Smooth muscle cell (in vitro differentiated cells): ENCODE data around the gene IL32. TPM values are rescaled to one million over a fixed set of nuclear protein-coding genes. Genes with fewer than 3 reads are reported as not detected.
"Not testable (repeated sequence)": the region's sequence is repeated elsewhere in the genome, so short reads cannot be mapped to it uniquely, and the experiment has no call there.

Experiments used
- DNase-seq: peaks from one replicate; lab custom pipeline; 2025; ENCODE audit not compliant: unreplicated experiment; lab: John Stamatoyannopoulos, UW
- H2AFZ ChIP-seq: fragments of 200-600 bp; sonication (generic); 2 replicates; pipeline ENCODE4 v1.6.0; 2016; ENCODE audit warnings: antibody characterized with exemption, low read depth, mild to moderate bottlenecking
- H3F3A ChIP-seq: fragments of 200-600 bp; sonication (generic); 2 replicates; pipeline ENCODE4 v1.6.0; 2017; ENCODE audit warnings: antibody characterized with exemption, low read depth
- H3K27ac ChIP-seq: fragments of 200-600 bp; sonication (generic); 2 replicates; pipeline ENCODE4 v1.5.1; 2016; ENCODE audit warnings: low read depth, mild to moderate bottlenecking
- H3K27me3 ChIP-seq: fragments of 200-600 bp; sonication (generic); 2 replicates; pipeline ENCODE4 v1.6.1; 2016; ENCODE audit warnings: low read depth, mild to moderate bottlenecking
- H3K36me3 ChIP-seq: fragments of 200-600 bp; sonication (generic); 2 replicates; pipeline ENCODE4 v1.5.1; 2016; ENCODE audit warnings: low read depth
- H3K4me1 ChIP-seq: fragments of 200-600 bp; sonication (generic); 2 replicates; pipeline ENCODE4 v1.5.1; 2016; ENCODE audit warnings: low read depth
- H3K4me2 ChIP-seq: fragments of 200-600 bp; sonication (generic); 2 replicates; pipeline ENCODE4 v1.6.0; 2016; ENCODE audit warnings: mild to moderate bottlenecking
- H3K4me3 ChIP-seq: fragments of 200-600 bp; sonication (generic); 2 replicates; pipeline ENCODE4 v1.5.1; 2016; ENCODE audit warnings: mild to moderate bottlenecking
- H3K79me2 ChIP-seq: fragments of 200-600 bp; sonication (generic); 2 replicates; pipeline ENCODE4 v1.6.0; 2016; ENCODE audit warnings: low read depth, mild to moderate bottlenecking
- H3K9ac ChIP-seq: fragments of 200-600 bp; sonication (generic); 2 replicates; pipeline ENCODE4 v1.6.0; 2016; ENCODE audit warnings: low read depth
- H3K9me3 ChIP-seq: fragments of 200-600 bp; sonication (generic); replicated peaks from 2 replicates; pipeline ENCODE4 v1.5.1; 2016; ENCODE audit warnings: low read depth
- H4K20me1 ChIP-seq: fragments of 200-600 bp; sonication (generic); 2 replicates; pipeline ENCODE4 v1.6.0; 2016; ENCODE audit warnings: low read depth
- CTCF ChIP-seq: fragments of 200-600 bp; sonication (generic); IDR thresholded peaks from 2 replicates; pipeline ENCODE4 v1.5.1; 2017; ENCODE audit warnings: borderline replicate concordance, mild to moderate bottlenecking, antibody characterized with exemption; ENCODE audit not compliant: insufficient read depth, poor library complexity, severe bottlenecking
- WGBS: methylation state at CpG from one replicate; pipeline ENCODE4 v1.1.7; 2016; ENCODE audit warnings: low lambda C conversion rate; 5-methylcytosine and 5-hydroxymethylcytosine counted together
- polyA plus RNA-seq: library from polyadenylated mRNA; unstranded; fragments of >200 nt; fragmentation: Nextera tagmentation; extraction: Ambion mirVana; gene quantifications from 2 replicates; pipeline ENCODE4 v1.2.1, GENCODE V29; 2016
- total RNA-seq: library from RNA; depleted of rRNA; stranded (reverse); fragments of >200 nt; gene quantifications from 2 replicates; pipeline ENCODE4 v1.2.3, GENCODE V29; 2014

Gene IL32
- total and polyA plus RNA-seq, 2 experiments from 2014 or later = 26.3 to 27.7 TPM

DNA sequence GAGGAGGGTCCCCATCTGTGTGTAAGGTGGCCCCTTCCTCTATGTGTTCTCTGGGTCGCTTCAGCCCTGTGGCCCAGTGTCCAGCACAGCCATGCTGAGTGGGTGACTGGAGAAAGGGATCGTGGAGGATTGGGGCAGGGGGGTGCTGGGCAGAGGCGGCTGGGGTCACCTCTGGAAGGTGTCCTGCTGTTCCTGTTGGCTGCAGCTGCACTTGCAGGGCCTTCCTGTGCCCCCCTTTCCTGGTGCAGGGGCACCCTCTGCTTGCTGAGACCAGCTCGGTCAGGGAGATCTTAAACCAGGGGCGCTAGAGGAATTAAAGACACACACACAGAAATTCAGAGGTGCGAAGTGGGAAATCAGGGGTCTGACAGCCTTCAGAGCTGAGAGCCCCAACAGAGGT lies 11.1 kb downstream of the IL32 start:
- Histone ChIP-seq H3K4me1 (no peaks in the 10 kb centered on the region), H3K9me3 (no peaks in the 10 kb centered on the region), H3K9ac (no peak overlapping the region), H4K20me1 (no peaks in the 10 kb centered on the region), H3K4me2 (no peak overlapping the region), H3K4me3 (no peak overlapping the region), H2AFZ (no peak overlapping the region), H3F3A (no peaks in the 10 kb centered on the region), H3K36me3 (no peaks in the 10 kb centered on the region), H3K79me2 (no peaks in the 10 kb centered on the region), H3K27me3 (no peaks in the 10 kb centered on the region), H3K27ac (no peak overlapping the region)
- no peak for TF ChIP-seq CTCF
- DNase-seq = no peak
- 67% methylated on average over 6 of the region's 6 CpGs for WGBS

- Histone ChIP-seq H3K27me3 (no peaks in the 10 kb centered on the region), H4K20me1 (no peaks in the 10 kb centered on the region), H3K79me2 (no peaks in the 10 kb centered on the region), H3K9ac (no peak overlapping the region), H3K9me3 (no peaks in the 10 kb centered on the region), H2AFZ (no peak overlapping the region), H3K4me1 (no peaks in the 10 kb centered on the region), H3K27ac (no peak overlapping the region), H3K4me3 (no peak overlapping the region), H3K36me3 (no peaks in the 10 kb centered on the region), H3F3A (no peaks in the 10 kb centered on the region), H3K4me2 (no peak overlapping the region)
- no peak for TF ChIP-seq CTCF
- WGBS = 93% methylated on average over 17 of the region's 17 CpGs
- no peak for DNase-seq
These were observed 14.6 kb downstream of the IL32 start for GRCh38 chr16:3080024-3080423.

GRCh38 chr16:3081957-3082356 lies 16.5 kb downstream of the IL32 start:
- not testable (repeated sequence) for H3K9me3 ChIP-seq, H3K27ac ChIP-seq, H3K4me3 ChIP-seq, H3K9ac ChIP-seq, H3K4me2 ChIP-seq, DNase-seq, H2AFZ ChIP-seq, H3K4me1 ChIP-seq, H3K36me3 ChIP-seq, H3K27me3 ChIP-seq, H3K79me2 ChIP-seq, H4K20me1 ChIP-seq, H3F3A ChIP-seq
- 95% methylated on average over 9 of the region's 13 CpGs for WGBS

- H3F3A ChIP-seq, H3K27me3 ChIP-seq, H3K4me1 ChIP-seq, H4K20me1 ChIP-seq, H3K9me3 ChIP-seq, DNase-seq, H3K36me3 ChIP-seq, H3K79me2 ChIP-seq, H3K4me3 ChIP-seq, H2AFZ ChIP-seq, H3K27ac ChIP-seq, H3K9ac ChIP-seq, H3K4me2 ChIP-seq: not testable (repeated sequence)
- WGBS = 91% methylated on average over 8 of the region's 8 CpGs
These were observed 18.0 kb downstream of the IL32 start for GRCh38 chr16:3083408-3083807.

DNA sequence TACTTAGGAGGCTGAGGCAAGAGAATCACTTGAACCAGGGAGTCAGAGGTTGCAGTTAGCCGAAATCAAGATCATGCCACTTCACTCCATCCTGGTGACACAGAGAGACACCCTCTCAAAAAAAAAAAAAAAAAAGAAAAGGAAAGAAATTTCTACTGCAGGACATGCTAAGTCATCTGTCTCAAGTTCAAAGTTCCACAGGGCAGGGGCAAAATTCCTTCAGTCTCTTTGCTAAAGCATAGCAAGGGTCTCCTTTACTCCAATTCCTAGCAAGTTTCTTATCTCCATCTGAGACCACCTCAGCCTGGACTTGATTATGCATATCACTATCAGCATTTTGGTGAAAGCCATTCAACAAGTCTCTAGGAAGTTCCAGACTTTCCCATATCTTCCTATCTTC lies 19.1 kb downstream of the IL32 start:
- no peaks in the 10 kb centered on the region for H3K79me2 ChIP-seq
- DNase-seq = no peak
- H3K27ac ChIP-seq = no peak overlapping the region
- H2AFZ ChIP-seq = no peak overlapping the region
- no peaks in the 10 kb centered on the region for H3F3A ChIP-seq
- H3K4me2 ChIP-seq = no peak overlapping the region
- H3K4me1 ChIP-seq = no peaks in the 10 kb centered on the region
- H3K27me3 ChIP-seq = no peaks in the 10 kb centered on the region
- no peaks in the 10 kb centered on the region for H3K9me3 ChIP-seq
- no peaks in the 10 kb centered on the region for H3K36me3 ChIP-seq
- H3K9ac ChIP-seq = no peak overlapping the region
- WGBS = 100% methylated on average over 1 of the region's 1 CpG
- no peaks in the 10 kb centered on the region for H4K20me1 ChIP-seq
- TF ChIP-seq CTCF = no peak
- H3K4me3 ChIP-seq = no peak overlapping the region
